GM21717 (cell line): Measurements from ENCODE around the gene EHD4.

Experiments
- ATAC-seq: cut with Tn5 transposase; IDR thresholded peaks from one replicate; pipeline ENCODE4 v1.9.1; 2021; ENCODE audit warnings: mild to moderate bottlenecking, moderate library complexity; ENCODE audit not compliant: unreplicated experiment

Gene EHD4

GRCh38 chr15:41972253-41973242, at the start of gene EHD4:
Gene EHD4, minus strand, starts transcription at chr15:41972557. Its CDS starts 63 bp downstream, at chr15:41972494.
- peak; percentile 78 for ATAC-seq

DNA sequence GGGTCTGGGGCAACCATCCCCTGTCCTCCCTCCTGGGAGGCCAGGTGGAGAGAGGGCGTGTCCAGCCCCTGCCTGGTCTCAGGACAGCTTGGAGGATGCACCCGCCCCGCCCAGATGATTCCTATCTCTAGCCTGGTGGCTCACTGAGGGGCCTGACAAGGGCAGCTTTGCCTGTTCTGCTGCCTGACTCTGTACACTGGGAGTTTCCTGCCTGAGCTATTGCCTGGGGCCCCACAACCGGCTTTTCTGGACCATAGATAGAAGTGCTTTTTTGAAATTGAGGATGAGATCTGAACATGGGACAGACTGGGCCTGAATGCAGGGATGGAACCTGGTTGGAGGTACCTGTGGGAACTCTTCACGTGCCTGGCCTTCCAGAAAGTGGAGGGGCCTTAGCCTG, 49.2 kb upstream of the EHD4 start:
- ATAC-seq = no peak

DNA sequence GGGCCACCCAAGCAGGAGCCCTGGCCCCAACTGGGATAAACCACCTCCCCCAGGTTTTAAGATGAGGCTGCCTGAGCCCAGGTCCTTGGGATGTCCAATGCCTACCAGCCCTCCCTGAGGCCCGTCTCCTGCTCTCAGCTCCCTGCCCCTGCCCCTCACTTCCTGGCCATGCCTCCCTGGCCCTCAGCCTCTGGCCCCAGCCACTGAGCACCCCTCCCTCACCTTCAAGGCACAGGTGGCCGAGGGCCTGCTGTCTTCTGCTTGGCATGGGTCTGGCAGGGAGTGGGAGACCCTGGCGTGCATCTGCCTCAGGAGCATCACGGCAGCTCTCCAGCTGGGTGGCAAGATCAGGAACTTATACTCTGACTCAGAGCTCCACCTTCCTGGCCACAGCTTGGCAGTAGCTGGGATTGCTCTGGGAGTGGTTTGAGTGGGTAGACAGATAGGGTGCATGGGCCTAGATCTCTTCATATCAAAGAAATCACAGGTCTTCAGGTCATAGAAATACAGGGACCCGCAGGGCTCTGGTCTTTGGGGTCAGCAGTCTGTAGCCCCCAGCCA, 48.4 kb upstream of the EHD4 start, which contains the start of gene PLA2G4E:
TSS of gene PLA2G4E (minus strand) at position 330 of the 561 bp plus-strand sequence. CDS start at position 318, 12 bp downstream.
- ATAC-seq = no peak

GRCh38 chr15:42018306-42019224, 46.2 kb upstream of the EHD4 start:
- no peak for ATAC-seq

GRCh38 chr15:42016971-42017370, 44.6 kb upstream of the EHD4 start:
- no peak for ATAC-seq

DNA sequence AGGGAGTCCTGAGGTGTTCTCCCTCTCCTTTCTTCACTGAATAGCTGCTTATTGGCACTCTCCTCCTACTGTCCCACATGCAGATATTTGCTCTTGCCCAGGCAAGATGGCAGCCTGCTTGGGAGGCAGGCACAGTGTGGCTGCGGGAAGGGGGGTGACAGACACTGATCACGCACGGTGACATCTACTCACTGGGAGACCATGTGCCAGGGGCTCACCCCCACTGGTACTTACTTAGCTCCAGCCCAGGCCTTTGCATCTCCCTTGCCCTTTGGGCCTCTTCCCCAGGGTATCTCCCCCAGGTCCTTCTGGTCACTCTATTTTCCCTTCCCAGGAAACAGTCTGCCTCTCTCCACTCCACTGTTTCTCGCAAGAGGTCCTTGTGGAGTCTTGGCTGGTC, 42.0 kb upstream of the EHD4 start:
- no peak for ATAC-seq

DNA sequence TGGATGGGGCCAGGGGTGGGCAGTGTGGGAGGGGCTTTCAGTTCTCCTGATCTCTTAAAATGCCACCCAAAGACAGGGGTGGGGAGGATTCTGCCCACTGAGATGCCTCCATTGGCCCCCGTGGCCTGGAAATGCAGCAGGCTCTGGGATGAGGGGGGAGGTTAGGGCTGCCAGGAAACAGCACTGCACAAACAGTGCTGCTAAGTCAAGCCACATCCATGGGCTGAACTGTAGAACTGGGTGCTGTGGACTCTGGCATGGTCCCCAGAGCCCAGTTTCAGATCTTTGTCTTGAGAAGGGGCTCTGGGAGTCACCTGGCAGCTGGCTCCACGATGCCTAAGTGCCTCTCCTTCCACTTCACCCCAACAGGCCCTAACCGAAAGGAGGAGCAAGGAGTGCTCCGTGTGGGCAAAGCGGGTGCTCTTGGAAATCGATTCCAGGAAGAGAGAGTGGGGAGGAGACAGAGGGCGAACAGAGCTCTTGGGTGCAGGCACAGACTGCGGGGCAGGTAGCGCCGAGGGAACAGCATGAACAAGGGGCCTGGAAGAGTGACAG, 40.6 kb upstream of the EHD4 start:
- no peak for ATAC-seq

DNA sequence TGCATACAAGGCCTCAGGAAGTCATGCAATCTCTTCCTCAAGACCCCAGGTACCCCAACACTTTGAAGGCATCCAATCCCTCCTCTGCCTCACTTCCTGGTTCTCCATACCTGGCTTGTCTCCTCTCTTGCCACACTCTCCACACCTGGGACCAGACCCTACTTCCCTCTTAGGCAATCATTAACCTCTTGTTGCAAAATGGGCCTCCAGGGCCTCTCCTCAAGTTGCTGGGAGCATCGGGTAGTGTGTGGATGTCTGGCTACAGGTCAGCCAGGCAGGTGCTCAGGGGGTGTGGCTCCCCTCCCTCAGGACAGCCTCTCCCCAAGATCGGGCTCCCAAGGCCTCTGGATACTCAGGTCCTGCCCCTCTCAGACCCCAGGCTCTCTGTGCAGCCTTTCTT, 39.9 kb upstream of the EHD4 start:
- ATAC-seq = no peak

DNA sequence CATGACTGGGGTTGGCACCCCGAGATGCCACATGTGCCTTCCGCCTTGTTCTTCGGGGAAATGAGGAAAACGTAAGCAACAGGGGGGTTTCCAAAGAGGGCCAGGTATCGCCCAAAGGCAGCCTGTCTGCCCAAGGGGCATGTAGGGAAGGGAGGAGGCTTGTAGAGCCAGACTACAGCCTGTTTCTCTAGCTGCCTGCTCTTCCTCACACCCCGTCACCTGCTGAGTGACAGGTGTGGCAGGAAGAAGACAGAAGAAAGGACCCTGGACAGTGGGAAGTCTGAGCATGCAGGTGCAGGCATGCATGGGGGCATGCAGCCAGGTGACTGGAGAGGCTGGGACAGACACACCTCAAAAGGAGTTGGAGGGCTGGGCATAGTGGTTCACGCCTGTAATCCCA, 38.7 kb upstream of the EHD4 start:
- ATAC-seq = no peak

GRCh38 chr15:42010434-42010833, 38.1 kb upstream of the EHD4 start:
- ATAC-seq = no peak

DNA sequence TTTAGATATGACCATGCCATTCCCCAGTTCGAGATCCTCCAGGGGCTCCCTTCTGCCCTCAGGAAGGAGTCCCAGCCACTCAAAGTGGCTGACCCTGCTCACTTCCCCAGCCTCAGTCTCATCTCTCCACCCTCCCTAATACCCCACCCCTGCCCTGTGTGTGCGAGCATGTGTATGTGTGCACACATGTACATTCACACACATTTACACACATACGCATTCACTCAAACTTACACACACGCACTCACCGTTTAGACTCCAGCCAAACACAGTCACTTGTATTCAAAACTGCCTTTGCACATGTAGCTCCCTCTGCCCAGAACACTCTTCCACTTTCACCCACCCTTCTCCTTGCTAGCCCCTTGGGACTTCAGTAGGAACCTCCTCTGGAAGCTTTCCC, 37.1 kb upstream of the EHD4 start:
- ATAC-seq = no peak

GRCh38 chr15:42009022-42009421, 36.7 kb upstream of the EHD4 start:
- ATAC-seq = no peak

- ATAC-seq = no peak
Measured at GRCh38 chr15:42007386-42007785, 35.0 kb upstream of the EHD4 start.

DNA sequence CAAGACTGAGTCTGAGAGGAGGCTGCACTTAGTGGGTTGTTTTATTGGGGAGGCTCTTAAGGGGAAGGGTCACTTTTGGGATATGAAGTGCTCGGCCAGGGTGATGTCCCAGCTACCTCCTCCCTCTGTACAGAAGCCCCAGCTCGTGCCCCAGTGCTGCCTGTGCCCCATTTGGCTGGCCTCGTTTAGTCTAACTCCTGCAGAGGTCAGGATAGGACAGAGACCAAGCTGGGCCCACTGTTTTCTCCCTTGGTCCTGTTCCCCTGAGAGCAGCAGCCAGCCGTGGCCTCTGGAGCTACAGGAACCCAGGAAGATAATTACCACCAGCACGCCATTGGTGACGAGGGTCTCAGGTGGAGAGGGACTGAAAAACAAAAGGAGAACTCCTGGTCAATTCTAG, 30.0 kb upstream of the EHD4 start:
- no peak for ATAC-seq

- no peak for ATAC-seq
Measured at GRCh38 chr15:42001236-42001635, 28.9 kb upstream of the EHD4 start.

DNA sequence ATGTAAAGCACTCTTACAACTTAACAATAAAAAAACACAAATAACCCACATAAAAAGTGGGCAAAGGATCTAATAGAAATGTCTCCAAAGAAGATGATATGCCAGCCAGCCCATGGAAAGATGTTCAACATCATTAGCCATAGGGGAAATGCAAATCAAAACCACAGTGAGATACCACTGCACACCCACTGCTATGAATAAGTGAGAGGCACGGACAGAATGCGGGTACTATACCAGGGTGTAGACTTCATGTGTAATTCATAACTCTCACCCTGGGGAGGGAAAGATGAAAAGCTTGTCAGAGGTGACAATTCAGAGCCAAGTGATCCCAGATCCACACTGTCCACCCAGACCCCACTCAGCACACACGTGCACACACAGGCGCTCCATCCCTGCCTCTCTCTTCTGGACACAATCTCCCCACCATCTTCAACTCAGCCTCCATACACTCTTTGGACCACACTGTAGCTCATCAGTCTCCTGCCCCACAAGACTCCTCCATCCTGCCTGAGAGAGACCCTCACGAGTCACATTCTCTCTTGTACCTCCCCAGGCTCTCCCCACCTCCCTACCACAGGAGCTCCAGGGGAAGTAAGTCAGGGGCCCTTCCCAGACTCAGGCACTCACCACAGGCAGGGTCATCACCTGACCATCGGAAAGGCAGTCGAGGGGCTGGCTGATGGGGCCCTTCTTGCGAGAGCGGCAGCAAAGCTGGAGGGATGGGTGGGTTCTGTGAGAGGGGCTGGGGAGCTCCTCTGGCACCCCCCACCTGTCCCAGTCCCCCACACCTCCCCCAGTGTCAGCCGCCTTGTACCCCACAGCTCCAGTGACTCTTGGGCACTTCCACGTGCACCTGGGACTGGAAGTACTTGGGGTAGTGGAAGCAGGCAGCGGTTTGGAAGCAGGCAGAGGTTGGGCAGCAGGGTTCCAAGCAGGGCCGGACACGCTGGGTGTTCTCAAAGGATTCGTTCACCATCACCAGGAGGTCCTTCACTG, 27.2 kb upstream of the EHD4 start:
- ATAC-seq = no peak

DNA sequence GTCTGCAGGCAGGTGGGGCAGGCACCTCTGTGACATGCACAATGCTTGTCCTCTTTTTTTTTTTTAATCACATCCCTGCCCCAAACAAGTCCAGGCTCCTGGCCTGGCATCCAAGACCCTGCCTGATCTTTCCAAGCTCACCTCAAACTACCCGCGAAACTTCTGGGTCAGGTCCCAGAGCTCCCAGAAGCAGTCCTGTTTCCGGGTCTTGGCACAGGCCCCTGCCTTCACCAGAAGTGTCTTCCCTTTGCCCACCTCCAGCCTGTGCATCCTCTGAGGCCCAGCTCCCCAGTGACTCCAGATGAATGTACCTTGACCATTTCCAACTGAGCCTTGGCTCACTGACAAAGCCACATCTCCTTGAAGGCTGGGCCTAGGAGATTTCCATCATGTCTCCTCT, 25.5 kb upstream of the EHD4 start:
- no peak for ATAC-seq

- no peak for ATAC-seq
Measured at GRCh38 chr15:41996921-41997592, 24.7 kb upstream of the EHD4 start.

DNA sequence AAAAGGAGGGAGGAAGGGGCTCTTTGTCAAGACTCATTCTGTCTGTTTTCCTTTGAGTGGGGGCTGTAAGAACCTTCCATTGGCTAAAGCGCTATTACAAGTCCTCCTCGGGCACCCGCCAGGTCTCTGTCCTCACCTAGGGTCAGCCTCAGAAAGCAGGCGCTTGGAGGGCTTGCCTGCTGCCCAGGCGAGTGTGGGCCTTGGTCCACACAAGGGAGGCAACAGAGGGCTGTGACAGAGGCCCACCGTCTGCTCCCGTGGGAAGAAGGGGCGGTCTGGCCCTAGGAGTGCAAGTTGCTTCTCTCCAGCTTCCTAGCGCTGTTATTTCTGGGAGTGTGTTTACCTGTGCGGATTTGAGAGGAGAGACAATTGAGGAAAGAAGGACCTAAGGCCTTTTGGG, 24.0 kb upstream of the EHD4 start:
- ATAC-seq = no peak
